ENCODE data around the gene MRPS10. TPM values are rescaled to one million over a fixed set of nuclear protein-coding genes. Genes with fewer than 3 reads are reported as not detected.
"Not testable (repeated sequence)": the region's sequence is repeated elsewhere in the genome, so short reads cannot be mapped to it uniquely, and the experiment has no call there.

The MRPS10 gene
- total and polyA plus RNA-seq, 2 donors: 27.6 to 28.2 TPM

GRCh38 chr6:42179261-42179944 lies 38.3 kb downstream of the MRPS10 start:
- H3K4me3 ChIP-seq (ENCODE audit: low read length in 2 of 2): no peak overlapping the region
- no peak for DNase-seq (ENCODE audit: low read depth in 6 of 9, low spot score in 9 of 9)
- no peak overlapping the region for H3K27ac ChIP-seq (ENCODE audit: low read depth in 1 of 2, low read length in 1 of 2)
- H3K36me3 ChIP-seq (ENCODE audit: control insufficient read depth in 2 of 2, insufficient read depth in 2 of 2, low read length in 1 of 2): no peaks in the 10 kb centered on the region
- H3K4me1 ChIP-seq (ENCODE audit: control insufficient read depth in 2 of 2, insufficient read depth in 2 of 2, low read length in 2 of 2): peaks cover 0 to 12% of the 10 kb centered on the region in 2 donors
- peaks cover 0 to 17% of the 10 kb centered on the region in 2 donors for H3K27me3 ChIP-seq (ENCODE audit: control insufficient read depth in 2 of 2, insufficient read depth in 1 of 2, low read length in 1 of 2)
- peaks cover 0 to 10% of the 10 kb centered on the region in 2 donors for H3K9me3 ChIP-seq (ENCODE audit: control insufficient read depth in 2 of 2, insufficient read depth in 1 of 2, low read length in 1 of 2)
- WGBS: 95% methylated on average over 20 of the region's 20 CpGs

- peaks cover 0 to 12% of the 10 kb centered on the region in 2 donors for H3K4me1 ChIP-seq (ENCODE audit: control insufficient read depth in 2 of 2, insufficient read depth in 2 of 2, low read length in 2 of 2)
- peaks cover 0 to 10% of the 10 kb centered on the region in 2 donors for H3K9me3 ChIP-seq (ENCODE audit: control insufficient read depth in 2 of 2, insufficient read depth in 1 of 2, low read length in 1 of 2)
- WGBS: 28% methylated on average over 27 of the region's 27 CpGs
- H3K27ac ChIP-seq (ENCODE audit: low read depth in 1 of 2, low read length in 1 of 2): no peak overlapping the region
- H3K4me3 ChIP-seq (ENCODE audit: low read length in 2 of 2): peak overlapping the region in 1 of 2 donors; percentile 16
- peak in 8 of 9 donors; percentile 9 to 67 (median 44) for DNase-seq (ENCODE audit: low read depth in 6 of 9, low spot score in 9 of 9)
- H3K27me3 ChIP-seq (ENCODE audit: control insufficient read depth in 2 of 2, insufficient read depth in 1 of 2, low read length in 1 of 2): peaks cover 0 to 19% of the 10 kb centered on the region in 2 donors
- H3K36me3 ChIP-seq (ENCODE audit: control insufficient read depth in 2 of 2, insufficient read depth in 2 of 2, low read length in 1 of 2): no peaks in the 10 kb centered on the region
Observed at GRCh38 chr6:42177514-42178364, 39.9 kb downstream of the MRPS10 start.

GRCh38 chr6:42176981-42177380 lies 40.7 kb downstream of the MRPS10 start:
- Histone ChIP-seq H3K36me3 (ENCODE audit: control insufficient read depth in 2 of 2, insufficient read depth in 2 of 2, low read length in 1 of 2) (no peaks in the 10 kb centered on the region), H3K9me3 (ENCODE audit: control insufficient read depth in 2 of 2, insufficient read depth in 1 of 2, low read length in 1 of 2) (peaks cover 0 to 10% of the 10 kb centered on the region in 2 donors), H3K27ac (ENCODE audit: low read depth in 1 of 2, low read length in 1 of 2) (no peak overlapping the region), H3K4me1 (ENCODE audit: control insufficient read depth in 2 of 2, insufficient read depth in 2 of 2, low read length in 2 of 2) (peaks cover 0 to 12% of the 10 kb centered on the region in 2 donors), H3K4me3 (ENCODE audit: low read length in 2 of 2) (no peak overlapping the region), H3K27me3 (ENCODE audit: control insufficient read depth in 2 of 2, insufficient read depth in 1 of 2, low read length in 1 of 2) (peaks cover 0 to 19% of the 10 kb centered on the region in 2 donors)
- DNase-seq (ENCODE audit: low read depth in 6 of 9, low spot score in 9 of 9): no peak

- H3K4me3 ChIP-seq (ENCODE audit: low read length in 2 of 2): no peak overlapping the region
- no peaks in the 10 kb centered on the region for H3K36me3 ChIP-seq (ENCODE audit: control insufficient read depth in 2 of 2, insufficient read depth in 2 of 2, low read length in 1 of 2)
- peaks cover 0 to 19% of the 10 kb centered on the region in 2 donors for H3K27me3 ChIP-seq (ENCODE audit: control insufficient read depth in 2 of 2, insufficient read depth in 1 of 2, low read length in 1 of 2)
- peaks cover 0 to 12% of the 10 kb centered on the region in 2 donors for H3K4me1 ChIP-seq (ENCODE audit: control insufficient read depth in 2 of 2, insufficient read depth in 2 of 2, low read length in 2 of 2)
- peaks cover 0 to 10% of the 10 kb centered on the region in 2 donors for H3K9me3 ChIP-seq (ENCODE audit: control insufficient read depth in 2 of 2, insufficient read depth in 1 of 2, low read length in 1 of 2)
- 84% methylated on average over 5 of the region's 5 CpGs for WGBS
- H3K27ac ChIP-seq (ENCODE audit: low read depth in 1 of 2, low read length in 1 of 2): no peak overlapping the region
- DNase-seq (ENCODE audit: low read depth in 6 of 9, low spot score in 9 of 9): no peak
Observed at GRCh38 chr6:42175860-42176259, 41.8 kb downstream of the MRPS10 start.

- no peaks in the 10 kb centered on the region for H3K36me3 ChIP-seq (ENCODE audit: control insufficient read depth in 2 of 2, insufficient read depth in 2 of 2, low read length in 1 of 2)
- 92% methylated on average over 2 of the region's 2 CpGs for WGBS
- H3K4me3 ChIP-seq (ENCODE audit: low read length in 2 of 2): no peak within 1 kb of the TSS
- H3K4me1 ChIP-seq (ENCODE audit: control insufficient read depth in 2 of 2, insufficient read depth in 2 of 2, low read length in 2 of 2): peaks cover 0 to 7% of the 10 kb centered on the region in 2 donors
- DNase-seq (ENCODE audit: low read depth in 6 of 9, low spot score in 9 of 9): no peak
- peaks cover 0 to 12% of the 10 kb centered on the region in 2 donors for H3K27me3 ChIP-seq (ENCODE audit: control insufficient read depth in 2 of 2, insufficient read depth in 1 of 2, low read length in 1 of 2)
- no peak within 1 kb of the TSS for H3K27ac ChIP-seq (ENCODE audit: low read depth in 1 of 2, low read length in 1 of 2)
- peaks cover 0 to 5% of the 10 kb centered on the region in 2 donors for H3K9me3 ChIP-seq (ENCODE audit: control insufficient read depth in 2 of 2, insufficient read depth in 1 of 2, low read length in 1 of 2)
Observed at GRCh38 chr6:42173101-42173500, 44.6 kb downstream of the MRPS10 start, which contains the start of gene GUCA1A. Gene GUCA1A, plus strand, starts transcription at chr6:42173364. Its CDS starts 250 bp downstream, at chr6:42173614.

DNA sequence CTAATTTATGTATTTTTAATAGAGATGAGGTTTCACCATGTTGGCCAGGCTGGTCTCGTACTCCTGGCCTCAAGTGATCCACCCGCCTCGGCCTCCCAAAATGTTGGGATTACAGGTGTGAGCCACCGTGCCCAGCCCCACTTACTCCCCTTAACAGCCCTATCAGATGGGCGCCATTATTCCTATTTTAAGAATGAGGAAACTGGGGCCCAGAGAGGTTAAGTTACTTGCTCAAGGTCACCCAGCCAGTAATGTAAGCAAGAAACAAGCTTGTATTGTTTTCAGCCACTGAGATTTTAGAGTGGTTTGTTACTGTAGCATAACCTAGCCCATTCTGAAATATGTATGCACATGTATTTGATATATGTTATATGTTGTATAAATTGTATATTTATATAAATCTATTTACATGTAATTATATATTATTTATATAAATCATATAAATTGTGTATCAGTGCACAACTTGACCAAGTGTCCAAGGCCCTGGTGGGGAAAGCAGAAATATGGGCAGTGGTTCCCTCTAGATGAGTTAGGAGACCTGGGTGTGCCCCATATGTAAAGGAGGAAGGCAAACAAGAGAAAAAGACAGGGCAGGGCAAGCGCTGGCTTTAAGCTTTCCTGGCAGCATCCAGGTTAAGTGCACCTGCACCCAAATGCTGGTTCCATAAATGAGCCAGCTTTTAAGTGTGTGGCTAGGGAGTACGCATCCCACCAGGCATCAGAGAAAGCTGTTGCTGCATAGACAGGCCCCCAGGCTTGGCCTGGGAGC lies 45.7 kb downstream of the MRPS10 start:
- Histone ChIP-seq H3K27me3 (ENCODE audit: control insufficient read depth in 2 of 2, insufficient read depth in 1 of 2, low read length in 1 of 2) (peaks cover 0 to 7% of the 10 kb centered on the region in 2 donors), H3K4me1 (ENCODE audit: control insufficient read depth in 2 of 2, insufficient read depth in 2 of 2, low read length in 2 of 2) (no peaks in the 10 kb centered on the region), H3K9me3 (ENCODE audit: control insufficient read depth in 2 of 2, insufficient read depth in 1 of 2, low read length in 1 of 2) (no peaks in the 10 kb centered on the region), H3K27ac (ENCODE audit: low read depth in 1 of 2, low read length in 1 of 2) (no peak overlapping the region), H3K36me3 (ENCODE audit: control insufficient read depth in 2 of 2, insufficient read depth in 2 of 2, low read length in 1 of 2) (no peaks in the 10 kb centered on the region), H3K4me3 (ENCODE audit: low read length in 2 of 2) (no peak overlapping the region)
- 97% methylated on average over 7 of the region's 7 CpGs for WGBS
- no peak for DNase-seq (ENCODE audit: low read depth in 6 of 9, low spot score in 9 of 9)

DNA sequence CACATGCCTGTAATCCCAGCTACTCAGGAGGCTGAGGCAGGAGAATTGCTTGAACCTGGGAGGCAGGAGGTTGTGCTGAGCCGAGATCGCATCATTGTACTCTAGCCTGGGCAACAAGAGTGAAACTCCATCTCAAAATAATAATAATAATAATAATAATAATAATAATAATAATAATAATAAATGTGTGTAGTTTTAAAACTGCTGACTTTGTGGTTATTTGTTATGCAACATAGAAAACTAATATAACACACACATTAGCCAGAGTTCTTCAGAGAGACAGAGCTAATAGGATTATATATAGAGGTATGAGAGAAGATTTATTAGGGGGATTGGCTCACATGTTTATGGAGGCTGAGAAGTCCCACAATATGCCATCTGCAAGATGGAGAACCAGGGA lies 47.9 kb downstream of the MRPS10 start:
- H3K27me3 ChIP-seq (ENCODE audit: control insufficient read depth in 2 of 2, insufficient read depth in 1 of 2, low read length in 1 of 2); H3K27ac ChIP-seq (ENCODE audit: low read depth in 1 of 2, low read length in 1 of 2); DNase-seq (ENCODE audit: low read depth in 6 of 9, low spot score in 9 of 9); H3K36me3 ChIP-seq (ENCODE audit: control insufficient read depth in 2 of 2, insufficient read depth in 2 of 2, low read length in 1 of 2); H3K4me3 ChIP-seq (ENCODE audit: low read length in 2 of 2); H3K9me3 ChIP-seq (ENCODE audit: control insufficient read depth in 2 of 2, insufficient read depth in 1 of 2, low read length in 1 of 2); H3K4me1 ChIP-seq (ENCODE audit: control insufficient read depth in 2 of 2, insufficient read depth in 2 of 2, low read length in 2 of 2): not testable (repeated sequence)
- 75% methylated on average over 2 of the region's 2 CpGs for WGBS

- H3K4me1 ChIP-seq (ENCODE audit: control insufficient read depth in 2 of 2, insufficient read depth in 2 of 2, low read length in 2 of 2): no peaks in the 10 kb centered on the region
- 92% methylated on average over 6 of the region's 6 CpGs for WGBS
- H3K9me3 ChIP-seq (ENCODE audit: control insufficient read depth in 2 of 2, insufficient read depth in 1 of 2, low read length in 1 of 2): no peaks in the 10 kb centered on the region
- peaks cover 0 to 7% of the 10 kb centered on the region in 2 donors for H3K27me3 ChIP-seq (ENCODE audit: control insufficient read depth in 2 of 2, insufficient read depth in 1 of 2, low read length in 1 of 2)
- no peak overlapping the region for H3K4me3 ChIP-seq (ENCODE audit: low read length in 2 of 2)
- H3K36me3 ChIP-seq (ENCODE audit: control insufficient read depth in 2 of 2, insufficient read depth in 2 of 2, low read length in 1 of 2): no peaks in the 10 kb centered on the region
- no peak for DNase-seq (ENCODE audit: low read depth in 6 of 9, low spot score in 9 of 9)
- no peak overlapping the region for H3K27ac ChIP-seq (ENCODE audit: low read depth in 1 of 2, low read length in 1 of 2)
Observed at GRCh38 chr6:42168650-42169049, 49.0 kb downstream of the MRPS10 start.

All from thymus (tissue), 11 donors.